ENCODE data around the gene LRFN2. TPM values are rescaled to one million over a fixed set of nuclear protein-coding genes. Genes with fewer than 3 reads are reported as not detected.

The LRFN2 gene
- total RNA-seq, 1 donor, result not detected

- Histone ChIP-seq H3K4me1 (ENCODE audit: insufficient read depth, low read length) (no peaks in the 10 kb centered on the region), H4K20me1 (ENCODE audit: insufficient read depth, low read length) (no peaks in the 10 kb centered on the region), H3K27me3 (ENCODE audit: insufficient read depth, low read length) (no peaks in the 10 kb centered on the region), H3K36me3 (ENCODE audit: insufficient read depth, low read length) (no peaks in the 10 kb centered on the region), H3K4me3 (ENCODE audit: insufficient read depth, low read length) (no peak overlapping the region), H2AFZ (ENCODE audit: low read length) (no peak overlapping the region), H3K27ac (ENCODE audit: low read depth, low read length) (no peak overlapping the region), H3K4me2 (ENCODE audit: insufficient read depth, low read length) (no peak overlapping the region), H3K79me2 (ENCODE audit: insufficient read depth, low read length) (no peaks in the 10 kb centered on the region), H3K9me3 (ENCODE audit: low read depth, low read length) (no peaks in the 10 kb centered on the region)
- TF ChIP-seq, protein P1, sequence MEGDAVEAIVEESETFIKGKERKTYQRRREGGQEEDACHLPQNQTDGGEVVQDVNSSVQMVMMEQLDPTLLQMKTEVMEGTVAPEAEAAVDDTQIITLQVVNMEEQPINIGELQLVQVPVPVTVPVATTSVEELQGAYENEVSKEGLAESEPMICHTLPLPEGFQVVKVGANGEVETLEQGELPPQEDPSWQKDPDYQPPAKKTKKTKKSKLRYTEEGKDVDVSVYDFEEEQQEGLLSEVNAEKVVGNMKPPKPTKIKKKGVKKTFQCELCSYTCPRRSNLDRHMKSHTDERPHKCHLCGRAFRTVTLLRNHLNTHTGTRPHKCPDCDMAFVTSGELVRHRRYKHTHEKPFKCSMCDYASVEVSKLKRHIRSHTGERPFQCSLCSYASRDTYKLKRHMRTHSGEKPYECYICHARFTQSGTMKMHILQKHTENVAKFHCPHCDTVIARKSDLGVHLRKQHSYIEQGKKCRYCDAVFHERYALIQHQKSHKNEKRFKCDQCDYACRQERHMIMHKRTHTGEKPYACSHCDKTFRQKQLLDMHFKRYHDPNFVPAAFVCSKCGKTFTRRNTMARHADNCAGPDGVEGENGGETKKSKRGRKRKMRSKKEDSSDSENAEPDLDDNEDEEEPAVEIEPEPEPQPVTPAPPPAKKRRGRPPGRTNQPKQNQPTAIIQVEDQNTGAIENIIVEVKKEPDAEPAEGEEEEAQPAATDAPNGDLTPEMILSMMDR (IDR thresholded peaks at IDR 0.05; ENCODE audit: extremely low read depth, low read depth, low read length), result no peak
- no peak for DNase-seq (ENCODE audit: insufficient read length, low spot score, missing footprints)
Measured at GRCh38 chr6:40552941-40553340, 34.2 kb downstream of the LRFN2 start.

DNA sequence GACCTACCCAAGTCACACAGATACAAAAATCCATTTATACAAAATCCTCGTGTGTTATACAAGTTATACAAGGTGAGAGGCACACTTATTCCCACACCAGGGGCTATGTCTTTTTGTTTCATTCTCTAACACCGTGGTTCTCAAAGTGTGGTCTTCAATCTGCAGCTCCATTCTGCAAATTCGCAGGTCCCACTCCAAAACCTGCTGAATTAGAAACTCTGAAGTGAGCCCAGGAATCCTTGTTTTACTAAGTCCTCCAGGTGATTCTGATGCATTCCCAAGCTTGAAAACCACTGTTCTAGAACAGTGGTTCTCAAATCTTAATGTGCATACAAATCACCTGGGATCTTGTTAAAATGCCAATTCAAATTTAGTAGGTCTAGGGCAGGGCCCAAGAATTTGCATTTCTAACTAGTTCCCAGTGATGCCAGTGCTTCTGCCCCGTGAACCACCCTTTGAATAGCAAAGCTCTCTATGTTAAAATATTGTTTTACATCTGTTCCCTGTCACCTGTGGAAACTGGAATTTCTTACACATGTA, 35.1 kb downstream of the LRFN2 start:
- Histone ChIP-seq H2AFZ (ENCODE audit: low read length) (no peak overlapping the region), H3K36me3 (ENCODE audit: insufficient read depth, low read length) (no peaks in the 10 kb centered on the region), H3K4me2 (ENCODE audit: insufficient read depth, low read length) (no peak overlapping the region), H3K27ac (ENCODE audit: low read depth, low read length) (no peak overlapping the region), H3K4me3 (ENCODE audit: insufficient read depth, low read length) (no peak overlapping the region), H3K27me3 (ENCODE audit: insufficient read depth, low read length) (no peaks in the 10 kb centered on the region), H4K20me1 (ENCODE audit: insufficient read depth, low read length) (no peaks in the 10 kb centered on the region), H3K79me2 (ENCODE audit: insufficient read depth, low read length) (no peaks in the 10 kb centered on the region), H3K9me3 (ENCODE audit: low read depth, low read length) (no peaks in the 10 kb centered on the region), H3K4me1 (ENCODE audit: insufficient read depth, low read length) (no peaks in the 10 kb centered on the region)
- TF ChIP-seq, protein P1 (IDR thresholded peaks at IDR 0.05; ENCODE audit: extremely low read depth, low read depth, low read length), result no peak
- DNase-seq (ENCODE audit: insufficient read length, low spot score, missing footprints), result no peak

DNA sequence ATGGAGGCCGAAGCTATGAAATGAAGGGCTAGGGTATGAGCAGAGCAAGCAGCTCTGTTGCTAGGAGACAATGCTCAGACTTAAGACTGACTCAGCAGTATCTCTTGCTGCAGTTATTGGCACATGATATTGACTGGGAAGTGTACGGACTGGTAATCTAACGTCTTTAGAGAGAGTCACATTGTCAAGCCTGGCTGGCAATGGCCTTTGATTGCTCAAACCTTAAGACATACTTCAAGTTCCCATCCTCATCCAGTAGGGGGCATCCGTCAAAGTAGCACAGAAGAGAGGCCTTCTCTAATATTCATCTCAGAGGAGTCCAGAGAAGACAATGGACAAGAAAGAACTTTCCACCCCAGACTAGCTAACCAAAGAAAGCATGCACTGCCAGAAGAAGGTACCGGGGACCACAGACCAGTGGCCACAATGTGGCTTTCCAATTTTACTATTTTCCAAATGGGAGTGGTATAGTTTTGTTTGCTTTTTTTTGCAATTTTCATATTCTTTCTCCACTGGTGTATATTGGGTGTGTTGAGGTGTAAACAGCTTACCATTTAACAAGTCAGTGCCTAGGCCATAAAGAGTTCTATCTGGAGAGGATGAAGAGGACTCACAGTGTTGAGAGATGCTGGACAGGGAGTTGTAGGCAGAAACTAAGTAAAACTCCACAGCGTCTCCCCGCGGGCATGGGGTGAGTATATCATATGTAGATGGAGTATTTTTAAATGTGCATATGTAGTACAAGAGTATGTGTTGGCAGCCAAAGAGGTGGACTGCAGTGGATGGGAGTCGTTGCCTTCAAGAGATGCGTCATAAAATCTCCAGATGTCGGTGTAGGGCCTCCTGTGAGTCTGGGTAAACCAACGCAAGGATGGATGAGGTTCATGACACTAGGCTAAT, 36.7 kb downstream of the LRFN2 start:
- TF ChIP-seq, protein P1 (IDR thresholded peaks at IDR 0.05; ENCODE audit: extremely low read depth, low read depth, low read length), result peak; percentile 69
- DNase-seq (ENCODE audit: insufficient read length, low spot score, missing footprints), result no peak
- H3K4me3 ChIP-seq (ENCODE audit: insufficient read depth, low read length), result no peak overlapping the region

DNA sequence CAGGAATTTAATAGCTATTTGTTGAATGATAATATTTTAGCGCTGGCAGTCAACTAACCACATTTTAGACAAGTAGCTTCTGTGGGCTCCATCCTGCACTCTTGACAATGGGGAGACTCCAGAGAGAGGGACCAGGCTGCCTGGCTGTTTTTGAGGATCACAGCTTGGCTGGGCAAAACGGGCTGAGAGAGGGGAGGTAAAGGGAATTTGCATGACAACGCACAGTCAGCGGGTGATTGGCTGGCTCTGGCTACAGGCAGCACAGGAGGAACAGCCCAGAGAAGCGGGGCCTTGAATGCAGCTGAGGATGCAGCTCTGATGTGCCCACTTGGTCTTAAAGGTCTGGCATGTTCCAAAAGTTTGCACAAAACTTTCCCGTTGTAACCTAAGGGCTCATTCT, 41.2 kb downstream of the LRFN2 start:
- Histone ChIP-seq H3K9me3 (ENCODE audit: low read depth, low read length) (no peaks in the 10 kb centered on the region), H3K79me2 (ENCODE audit: insufficient read depth, low read length) (no peaks in the 10 kb centered on the region)

More for the DNA sequence above, 36.7 kb downstream of the LRFN2 start:
- H3K36me3 ChIP-seq (ENCODE audit: insufficient read depth, low read length), result no peaks in the 10 kb centered on the region
- H3K4me1 ChIP-seq (ENCODE audit: insufficient read depth, low read length), result no peaks in the 10 kb centered on the region
- no peaks in the 10 kb centered on the region for H3K9me3 ChIP-seq (ENCODE audit: low read depth, low read length)
- no peak overlapping the region for H3K27ac ChIP-seq (ENCODE audit: low read depth, low read length)
- H3K27me3 ChIP-seq (ENCODE audit: insufficient read depth, low read length), result peaks cover 4% of the 10 kb centered on the region
- no peak overlapping the region for H3K4me2 ChIP-seq (ENCODE audit: insufficient read depth, low read length)
- H4K20me1 ChIP-seq (ENCODE audit: insufficient read depth, low read length), result no peaks in the 10 kb centered on the region
- H3K79me2 ChIP-seq (ENCODE audit: insufficient read depth, low read length), result no peaks in the 10 kb centered on the region
- no peak overlapping the region for H2AFZ ChIP-seq (ENCODE audit: low read length)

More for the DNA sequence above, 41.2 kb downstream of the LRFN2 start:
- Histone ChIP-seq H3K4me3 (ENCODE audit: insufficient read depth, low read length) (no peak overlapping the region), H3K27me3 (ENCODE audit: insufficient read depth, low read length) (peaks cover 4% of the 10 kb centered on the region), H3K36me3 (ENCODE audit: insufficient read depth, low read length) (no peaks in the 10 kb centered on the region), H3K4me1 (ENCODE audit: insufficient read depth, low read length) (no peaks in the 10 kb centered on the region), H3K4me2 (ENCODE audit: insufficient read depth, low read length) (no peak overlapping the region), H2AFZ (ENCODE audit: low read length) (no peak overlapping the region), H3K27ac (ENCODE audit: low read depth, low read length) (no peak overlapping the region), H4K20me1 (ENCODE audit: insufficient read depth, low read length) (no peaks in the 10 kb centered on the region)
- no peak for DNase-seq (ENCODE audit: insufficient read length, low spot score, missing footprints)
- TF ChIP-seq, protein P1 (IDR thresholded peaks at IDR 0.05; ENCODE audit: extremely low read depth, low read depth, low read length), result no peak

All from osteoblast (primary cell).